ENCODE data around the gene RPP25L. TPM values are rescaled to one million over a fixed set of nuclear protein-coding genes. Genes with fewer than 3 reads are reported as not detected.
"Not testable (repeated sequence)": the region's sequence is repeated elsewhere in the genome, so short reads cannot be mapped to it uniquely, and the experiment has no call there.

RPP25L gene
- total and polyA plus RNA-seq, 4 donors, result 6.0 to 17.3 (median 13.0) TPM

GRCh38 chr9:34644766-34645314 is 32.9 kb upstream of the RPP25L start:
- intact Hi-C loops (cut with DNase I), result no loop called here
- ATAC-seq (ENCODE audit: low FRiP score), result no peak
- DNase-seq, result no peak
- Histone ChIP-seq H3K4me3 (ENCODE audit: low read length in 2 of 2) (no peak overlapping the region), H3K9me3 (ENCODE audit: control insufficient read depth, low read length) (no peaks in the 10 kb centered on the region), H3K27ac (ENCODE audit: low read depth in 1 of 2, low read length in 2 of 2) (no peak overlapping the region), H3K27me3 (ENCODE audit: control insufficient read depth in 1 of 2, insufficient read depth in 2 of 2, low read length in 1 of 2) (no peaks in the 10 kb centered on the region), H3K36me3 (ENCODE audit: control insufficient read depth in 1 of 2, insufficient read depth in 2 of 2, low read length in 1 of 2) (no peaks in the 10 kb centered on the region), H3K4me1 (ENCODE audit: control insufficient read depth in 1 of 2, insufficient read depth in 2 of 2, low read length in 2 of 2) (no peaks in the 10 kb centered on the region)

GRCh38 chr9:34642679-34643078 is 30.8 kb upstream of the RPP25L start:
- intact Hi-C loops (cut with DNase I), result no loop called here
- no peak for DNase-seq
- Histone ChIP-seq H3K9me3 (ENCODE audit: control insufficient read depth, low read length) (no peaks in the 10 kb centered on the region), H3K4me3 (ENCODE audit: low read length in 2 of 2) (no peak overlapping the region), H3K4me1 (ENCODE audit: control insufficient read depth in 1 of 2, insufficient read depth in 2 of 2, low read length in 2 of 2) (no peaks in the 10 kb centered on the region), H3K36me3 (ENCODE audit: control insufficient read depth in 1 of 2, insufficient read depth in 2 of 2, low read length in 1 of 2) (no peaks in the 10 kb centered on the region), H3K27me3 (ENCODE audit: control insufficient read depth in 1 of 2, insufficient read depth in 2 of 2, low read length in 1 of 2) (no peaks in the 10 kb centered on the region), H3K27ac (ENCODE audit: low read depth in 1 of 2, low read length in 2 of 2) (no peak overlapping the region)
- WGBS, 2 donors, result 97 to 100% methylated on average over 1 of the region's 1 CpG
- ATAC-seq (ENCODE audit: low FRiP score), result no peak

- H3K36me3 ChIP-seq (ENCODE audit: control insufficient read depth in 1 of 2, insufficient read depth in 2 of 2, low read length in 1 of 2); H3K4me1 ChIP-seq (ENCODE audit: control insufficient read depth in 1 of 2, insufficient read depth in 2 of 2, low read length in 2 of 2); ATAC-seq (ENCODE audit: low FRiP score); H3K4me3 ChIP-seq (ENCODE audit: low read length in 2 of 2); H3K27me3 ChIP-seq (ENCODE audit: control insufficient read depth in 1 of 2, insufficient read depth in 2 of 2, low read length in 1 of 2); H3K9me3 ChIP-seq (ENCODE audit: control insufficient read depth, low read length); H3K27ac ChIP-seq (ENCODE audit: low read depth in 1 of 2, low read length in 2 of 2); DNase-seq: not testable (repeated sequence)
- intact Hi-C loops (cut with DNase I), result loop anchor here in 1 of 2 donors (5.0 kb wide), 1 partner anchor 63 kb away; no protein-coding TSS in a partner anchor
- 89 to 92% methylated on average over 8 of the region's 8 CpGs for WGBS, 2 donors
These were observed 27.4 kb upstream of the RPP25L start for GRCh38 chr9:34639322-34639721.

DNA sequence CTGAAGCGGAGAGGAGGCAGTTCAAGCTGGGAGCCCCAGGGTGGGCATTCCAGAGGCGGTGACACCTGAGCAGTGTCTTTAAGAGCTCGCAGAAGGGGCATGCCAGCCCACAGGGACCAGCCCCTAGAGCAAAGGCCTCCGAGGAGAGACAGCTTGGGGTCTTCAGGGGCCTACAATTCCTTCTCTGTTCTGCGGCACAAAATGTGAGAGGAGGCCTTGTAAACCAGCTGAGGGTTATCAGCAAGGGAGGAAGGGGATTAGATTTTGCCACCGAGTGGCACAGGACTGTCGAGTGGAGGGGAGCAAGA is 26.2 kb upstream of the RPP25L start:
- H3K4me3 ChIP-seq (ENCODE audit: low read length in 2 of 2), result peak overlapping the region; percentile 17 to 49
- H3K4me1 ChIP-seq (ENCODE audit: control insufficient read depth in 1 of 2, insufficient read depth in 2 of 2, low read length in 2 of 2), result no peaks in the 10 kb centered on the region
- no peaks in the 10 kb centered on the region for H3K27me3 ChIP-seq (ENCODE audit: control insufficient read depth in 1 of 2, insufficient read depth in 2 of 2, low read length in 1 of 2)
- intact Hi-C loops (cut with DNase I), result loop anchor here in 1 of 2 donors (5.0 kb wide), 1 partner anchor 64 kb away; no protein-coding TSS in a partner anchor
- no peaks in the 10 kb centered on the region for H3K9me3 ChIP-seq (ENCODE audit: control insufficient read depth, low read length)
- H3K27ac ChIP-seq (ENCODE audit: low read depth in 1 of 2, low read length in 2 of 2), result peak overlapping the region; percentile 6 to 26
- 8 to 13% methylated on average over 7 of the region's 7 CpGs for WGBS, 2 donors
- no peaks in the 10 kb centered on the region for H3K36me3 ChIP-seq (ENCODE audit: control insufficient read depth in 1 of 2, insufficient read depth in 2 of 2, low read length in 1 of 2)
- DNase-seq, result no peak
- no peak for ATAC-seq (ENCODE audit: low FRiP score)

DNA sequence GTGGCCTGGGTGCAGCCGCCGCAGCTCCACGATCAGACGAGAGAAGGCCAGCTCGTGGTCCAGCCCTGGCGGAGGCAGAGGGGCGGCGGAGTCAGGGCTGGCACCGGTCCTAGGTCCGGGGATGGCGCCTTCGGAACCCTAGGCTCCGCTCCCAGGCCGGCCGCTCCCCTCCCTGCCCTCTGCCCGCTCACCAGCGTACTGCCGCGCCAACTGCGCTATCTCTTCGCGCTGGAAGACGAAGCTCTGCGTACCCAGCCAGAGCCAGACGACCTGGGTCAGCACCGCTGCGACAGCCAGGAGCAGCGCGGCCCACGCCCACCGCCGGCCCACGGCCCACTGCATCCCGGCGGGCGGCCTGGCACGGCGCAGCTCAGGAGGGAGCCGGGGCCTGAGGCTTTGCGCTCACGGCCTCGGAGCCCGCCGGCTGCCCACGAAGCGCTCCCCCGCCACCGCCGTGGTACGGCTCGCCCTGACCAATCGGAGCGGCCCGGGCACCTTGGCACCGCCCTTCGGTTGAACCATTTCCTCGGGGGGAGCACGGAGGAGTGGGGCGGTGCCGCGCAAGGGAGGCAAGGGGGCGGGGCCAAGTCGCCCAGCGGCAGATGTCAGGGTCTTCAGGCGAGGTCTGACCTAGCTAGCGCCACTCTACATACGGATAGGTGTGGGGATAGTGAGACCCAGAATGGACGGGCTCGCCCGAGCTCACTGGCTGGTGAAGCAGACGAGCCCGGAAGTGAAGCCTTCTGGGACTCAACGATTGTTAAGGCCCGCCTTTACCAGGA is 25.6 kb upstream of the RPP25L start, which contains the start of gene SIGMAR1:
TSS of gene SIGMAR1 (minus strand) at position 432 of the 782 bp plus-strand sequence. CDS start at position 342, 90 bp downstream.
- intact Hi-C loops (cut with DNase I), result loop anchor here in 1 of 2 donors (5.0 kb wide), 1 partner anchor 65 kb away; no protein-coding TSS in a partner anchor
- DNase-seq, result peak; percentile 97 to 98
- Histone ChIP-seq H3K36me3 (ENCODE audit: control insufficient read depth in 1 of 2, insufficient read depth in 2 of 2, low read length in 1 of 2) (no peaks in the 10 kb centered on the region), H3K4me3 (ENCODE audit: low read length in 2 of 2) (peak within 1 kb of the TSS; percentile 19 to 49), H3K27me3 (ENCODE audit: control insufficient read depth in 1 of 2, insufficient read depth in 2 of 2, low read length in 1 of 2) (no peaks in the 10 kb centered on the region), H3K9me3 (ENCODE audit: control insufficient read depth, low read length) (no peaks in the 10 kb centered on the region), H3K4me1 (ENCODE audit: control insufficient read depth in 1 of 2, insufficient read depth in 2 of 2, low read length in 2 of 2) (no peaks in the 10 kb centered on the region), H3K27ac (ENCODE audit: low read depth in 1 of 2, low read length in 2 of 2) (peak within 1 kb of the TSS; percentile 6 to 30)
- WGBS, 2 donors, result 0 to 1% methylated on average over 69 to 74 of the region's 74 CpGs
- peak; percentile 98 for ATAC-seq (ENCODE audit: low FRiP score)

DNA sequence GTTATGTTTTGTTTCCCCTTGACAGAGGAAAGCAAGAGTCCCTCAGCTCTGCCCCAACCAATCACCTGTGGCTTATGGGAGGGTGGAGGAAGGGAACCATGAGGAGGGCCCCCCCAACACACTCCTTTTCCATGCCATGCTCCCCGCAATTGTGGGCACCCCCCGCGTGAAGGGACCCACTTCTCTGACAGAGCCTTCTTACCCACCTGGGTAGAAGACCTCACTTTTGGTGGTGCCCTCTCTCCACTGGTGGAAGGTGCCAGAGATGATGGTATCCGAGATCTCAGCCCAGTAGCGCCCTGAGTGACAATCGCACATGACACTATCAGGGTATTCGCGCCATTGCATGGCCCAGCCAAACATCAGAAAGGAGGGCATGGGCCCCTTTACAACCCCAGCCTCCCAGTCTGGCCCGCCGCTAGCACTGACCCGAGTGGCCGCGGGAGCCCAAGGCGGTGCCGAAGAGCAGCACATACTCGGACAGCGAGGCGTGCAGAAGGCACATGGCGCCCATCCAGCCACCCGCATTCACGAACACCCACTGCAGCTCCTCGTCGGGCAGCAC is 25.0 kb upstream of the RPP25L start:
- Histone ChIP-seq H3K4me3 (ENCODE audit: low read length in 2 of 2) (peak overlapping the region in 1 of 2 donors; percentile 19), H3K27me3 (ENCODE audit: control insufficient read depth in 1 of 2, insufficient read depth in 2 of 2, low read length in 1 of 2) (no peaks in the 10 kb centered on the region), H3K9me3 (ENCODE audit: control insufficient read depth, low read length) (no peaks in the 10 kb centered on the region), H3K4me1 (ENCODE audit: control insufficient read depth in 1 of 2, insufficient read depth in 2 of 2, low read length in 2 of 2) (no peaks in the 10 kb centered on the region), H3K27ac (ENCODE audit: low read depth in 1 of 2, low read length in 2 of 2) (no peak overlapping the region), H3K36me3 (ENCODE audit: control insufficient read depth in 1 of 2, insufficient read depth in 2 of 2, low read length in 1 of 2) (no peaks in the 10 kb centered on the region)
- peak; percentile 67 to 87 for DNase-seq
- ATAC-seq (ENCODE audit: low FRiP score), result no peak
- WGBS, 2 donors, result 6 to 8% methylated on average over 22 to 23 of the region's 23 CpGs
- intact Hi-C loops (cut with DNase I), result loop anchor here in 1 of 2 donors (5.0 kb wide), 1 partner anchor 65 kb away; no protein-coding TSS in a partner anchor

DNA sequence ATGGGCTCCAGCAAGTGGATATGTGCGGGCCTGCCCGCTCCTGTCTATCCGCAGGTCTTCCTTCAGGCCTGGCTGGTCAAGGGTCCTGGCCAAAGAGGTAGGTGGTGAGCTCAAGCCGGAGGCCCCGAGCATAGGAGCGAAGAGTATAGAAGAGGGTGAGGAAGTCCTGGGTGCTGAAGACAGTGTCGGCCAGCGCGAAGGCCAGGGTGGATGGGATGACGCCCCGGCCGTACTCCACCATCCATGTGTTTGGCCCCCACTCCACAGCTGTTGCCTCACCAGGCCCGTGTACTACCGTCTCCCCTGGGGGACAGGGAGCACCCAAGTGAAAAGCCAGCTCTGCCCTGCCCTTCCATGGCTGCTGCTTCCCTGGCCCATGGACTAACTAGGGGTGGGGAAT is 23.7 kb upstream of the RPP25L start:
- H3K36me3 ChIP-seq (ENCODE audit: control insufficient read depth in 1 of 2, insufficient read depth in 2 of 2, low read length in 1 of 2), result no peaks in the 10 kb centered on the region
- no peaks in the 10 kb centered on the region for H3K9me3 ChIP-seq (ENCODE audit: control insufficient read depth, low read length)
- no peaks in the 10 kb centered on the region for H3K27me3 ChIP-seq (ENCODE audit: control insufficient read depth in 1 of 2, insufficient read depth in 2 of 2, low read length in 1 of 2)
- no peak overlapping the region for H3K27ac ChIP-seq (ENCODE audit: low read depth in 1 of 2, low read length in 2 of 2)
- H3K4me3 ChIP-seq (ENCODE audit: low read length in 2 of 2), result no peak overlapping the region
- WGBS, 2 donors, result 90% methylated on average over 14 of the region's 14 CpGs
- ATAC-seq (ENCODE audit: low FRiP score) (no peak), DNase-seq (no peak)
- no peaks in the 10 kb centered on the region for H3K4me1 ChIP-seq (ENCODE audit: control insufficient read depth in 1 of 2, insufficient read depth in 2 of 2, low read length in 2 of 2)
- intact Hi-C loops (cut with DNase I), result loop anchor here in 1 of 2 donors (5.0 kb wide), 1 partner anchor 67 kb away; no protein-coding TSS in a partner anchor

GRCh38 chr9:34634551-34635248 is 22.8 kb upstream of the RPP25L start:
- no peak overlapping the region for H3K27ac ChIP-seq (ENCODE audit: low read depth in 1 of 2, low read length in 2 of 2)
- H3K36me3 ChIP-seq (ENCODE audit: control insufficient read depth in 1 of 2, insufficient read depth in 2 of 2, low read length in 1 of 2), result no peaks in the 10 kb centered on the region
- ATAC-seq (ENCODE audit: low FRiP score), result no peak
- H3K27me3 ChIP-seq (ENCODE audit: control insufficient read depth in 1 of 2, insufficient read depth in 2 of 2, low read length in 1 of 2), result no peaks in the 10 kb centered on the region
- intact Hi-C loops (cut with DNase I), result loop anchor here in 1 of 2 donors (5.0 kb wide), 1 partner anchor 68 kb away; no protein-coding TSS in a partner anchor
- 58 to 69% methylated on average over 3 of the region's 3 CpGs for WGBS, 2 donors
- H3K4me1 ChIP-seq (ENCODE audit: control insufficient read depth in 1 of 2, insufficient read depth in 2 of 2, low read length in 2 of 2), result no peaks in the 10 kb centered on the region
- H3K4me3 ChIP-seq (ENCODE audit: low read length in 2 of 2), result no peak overlapping the region
- no peaks in the 10 kb centered on the region for H3K9me3 ChIP-seq (ENCODE audit: control insufficient read depth, low read length)
- DNase-seq, result no peak

Measured in aorta (tissue), 5 donors.